LNCAP (cell line): ENCODE results near the gene CMAS.

Source experiments
- TF ChIP-seq, protein P1 (sequence below): fragments of 450-650 bp; IDR thresholded peaks from 2 replicates; pipeline ENCODE4 v1.5.1; 2017; ENCODE audit warnings: mild to moderate bottlenecking

The CMAS gene

GRCh38 chr12:22046090-22046967 lies at the start of gene CMAS:
Gene CMAS, plus strand, starts transcription at chr12:22046218. Its CDS starts 86 bp downstream, at chr12:22046304.
- TF ChIP-seq, protein P1, sequence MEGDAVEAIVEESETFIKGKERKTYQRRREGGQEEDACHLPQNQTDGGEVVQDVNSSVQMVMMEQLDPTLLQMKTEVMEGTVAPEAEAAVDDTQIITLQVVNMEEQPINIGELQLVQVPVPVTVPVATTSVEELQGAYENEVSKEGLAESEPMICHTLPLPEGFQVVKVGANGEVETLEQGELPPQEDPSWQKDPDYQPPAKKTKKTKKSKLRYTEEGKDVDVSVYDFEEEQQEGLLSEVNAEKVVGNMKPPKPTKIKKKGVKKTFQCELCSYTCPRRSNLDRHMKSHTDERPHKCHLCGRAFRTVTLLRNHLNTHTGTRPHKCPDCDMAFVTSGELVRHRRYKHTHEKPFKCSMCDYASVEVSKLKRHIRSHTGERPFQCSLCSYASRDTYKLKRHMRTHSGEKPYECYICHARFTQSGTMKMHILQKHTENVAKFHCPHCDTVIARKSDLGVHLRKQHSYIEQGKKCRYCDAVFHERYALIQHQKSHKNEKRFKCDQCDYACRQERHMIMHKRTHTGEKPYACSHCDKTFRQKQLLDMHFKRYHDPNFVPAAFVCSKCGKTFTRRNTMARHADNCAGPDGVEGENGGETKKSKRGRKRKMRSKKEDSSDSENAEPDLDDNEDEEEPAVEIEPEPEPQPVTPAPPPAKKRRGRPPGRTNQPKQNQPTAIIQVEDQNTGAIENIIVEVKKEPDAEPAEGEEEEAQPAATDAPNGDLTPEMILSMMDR: no peak

DNA sequence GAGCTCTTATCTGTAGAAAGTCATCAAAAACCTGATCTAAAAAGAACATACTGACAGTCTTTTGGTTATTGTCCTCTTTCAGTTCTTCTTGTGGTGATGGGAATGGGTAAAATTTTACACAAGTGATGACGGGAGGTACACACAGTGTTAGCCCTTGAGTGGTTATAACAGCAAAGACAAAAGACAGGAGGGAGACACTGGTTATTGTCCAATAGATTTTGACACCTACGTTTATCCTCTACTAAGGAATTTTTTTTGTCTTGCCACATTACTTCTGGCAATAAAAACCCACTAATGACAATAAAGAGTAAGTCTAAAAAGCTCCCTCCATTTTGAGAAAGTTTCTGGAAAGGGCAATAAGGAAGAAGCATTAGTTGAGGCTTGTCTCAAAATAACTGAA lies 47.7 kb upstream of the CMAS start:
- TF ChIP-seq, protein P1: no peak

DNA sequence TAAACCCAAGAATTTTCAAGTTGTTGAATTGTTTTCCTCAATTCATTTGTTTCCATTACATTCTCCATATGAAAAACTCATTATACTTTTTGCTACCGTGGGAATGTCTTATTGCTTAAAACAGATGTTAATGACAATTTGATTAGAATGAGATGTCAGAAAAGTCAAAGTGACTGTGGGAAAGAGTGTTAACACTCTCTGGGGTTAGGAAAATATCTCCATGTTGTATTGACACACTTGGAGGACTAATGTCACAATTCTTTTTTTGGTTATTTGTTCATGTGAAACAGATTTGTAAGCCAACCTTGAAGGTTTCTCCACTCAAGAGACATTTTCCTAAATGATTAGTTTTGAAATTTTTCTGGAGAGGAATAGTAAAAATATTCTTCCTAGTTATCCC lies 47.2 kb upstream of the CMAS start:
- TF ChIP-seq, protein P1: no peak

- TF ChIP-seq, protein P1: no peak
Observed at GRCh38 chr12:22002430-22002829, 43.6 kb upstream of the CMAS start.

- TF ChIP-seq, protein P1: no peak
Observed at GRCh38 chr12:22008196-22008595, 37.8 kb upstream of the CMAS start.

DNA sequence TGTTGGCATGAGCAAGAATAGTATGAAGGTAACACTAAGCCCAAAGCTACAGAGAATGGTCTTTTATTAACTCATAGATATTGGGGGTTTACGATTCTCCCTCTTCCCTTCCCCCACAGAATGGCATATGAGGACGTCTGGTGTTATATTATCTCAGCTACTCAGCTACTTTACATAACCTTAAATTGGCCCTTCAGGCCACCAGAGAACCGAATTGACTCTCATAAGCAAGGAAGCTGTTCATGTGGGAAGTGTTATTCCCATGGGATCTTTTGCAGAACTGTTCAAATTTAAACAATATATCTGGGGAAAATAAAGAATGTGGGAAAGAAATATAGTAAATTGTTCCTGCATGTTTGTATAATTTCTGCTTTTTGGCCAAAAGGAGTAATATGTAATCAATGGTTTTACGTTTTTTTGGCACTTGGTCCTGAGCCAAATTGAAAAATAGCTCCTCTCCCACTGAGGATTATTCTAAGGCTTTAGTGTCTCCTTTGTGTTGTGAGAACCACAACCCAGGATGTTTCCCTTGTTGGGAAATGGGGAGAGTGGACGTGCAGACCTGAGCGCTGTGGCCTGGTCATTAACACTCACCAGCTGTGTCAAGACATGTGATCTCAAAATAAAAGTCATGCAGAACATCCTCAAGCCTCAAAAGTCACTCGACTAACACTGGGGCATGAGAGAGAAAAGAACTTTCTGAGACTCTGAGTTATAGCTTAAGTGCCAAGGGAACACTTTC lies 31.8 kb upstream of the CMAS start:
- TF ChIP-seq, protein P1: no peak

DNA sequence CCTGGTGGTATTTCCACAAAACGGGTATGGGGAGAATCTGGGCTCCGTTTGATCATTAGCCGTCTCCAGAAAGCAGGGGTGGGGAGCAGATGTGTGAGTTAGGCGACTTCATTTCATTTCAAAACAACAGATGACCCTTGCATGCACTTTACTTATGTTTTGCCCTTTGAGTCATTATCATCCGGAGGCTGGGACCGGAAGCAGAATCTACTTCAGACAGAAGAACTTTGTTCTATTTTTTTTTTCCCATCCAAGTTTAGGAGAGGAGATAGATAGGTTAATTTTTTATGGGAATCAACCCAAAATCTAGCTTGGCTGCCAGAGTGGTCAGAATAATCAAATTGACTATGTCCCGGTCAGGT lies 31.3 kb upstream of the CMAS start:
- TF ChIP-seq, protein P1: no peak
